ENCODE data around the gene GCSAM.

GCSAM gene

DNA sequence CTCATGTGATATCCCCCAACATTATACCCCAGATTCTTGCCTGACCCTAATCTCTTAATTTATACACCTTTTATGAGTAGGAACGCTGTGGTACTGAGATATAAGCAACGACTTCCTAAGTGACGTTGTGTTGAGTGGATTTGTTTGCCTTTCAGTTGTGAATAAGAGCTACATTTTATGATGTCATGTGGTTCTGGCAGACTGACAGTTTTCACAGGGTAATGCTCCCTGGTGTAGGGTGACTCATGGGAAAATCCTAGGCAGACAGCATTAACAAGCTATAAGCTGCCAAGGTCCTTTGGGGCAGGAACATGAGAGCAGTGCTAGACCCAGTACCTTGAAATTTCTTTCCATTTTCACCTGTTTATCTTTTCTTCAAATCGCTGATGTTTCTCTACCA, 35.7 kb downstream of the GCSAM start:
- DNase-seq: no peak

DNA sequence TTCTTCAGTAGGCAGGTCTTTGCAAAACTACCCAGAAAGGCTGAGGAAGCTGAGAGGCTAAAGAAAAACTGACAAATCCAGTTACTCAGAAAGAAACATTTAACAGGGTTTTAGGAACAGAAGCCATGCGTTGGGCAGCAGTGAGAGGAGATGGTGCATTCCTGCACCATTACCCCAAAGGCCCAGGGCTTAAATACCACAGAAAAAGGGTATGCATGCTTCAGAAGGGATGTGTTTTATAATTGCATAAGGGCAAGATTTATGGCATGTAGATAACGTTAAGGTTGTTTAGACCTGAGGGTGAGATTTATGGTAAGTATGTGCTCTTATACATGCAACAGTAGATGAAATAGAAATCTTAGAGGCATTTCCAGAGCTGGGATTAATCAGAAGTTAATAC, 36.9 kb downstream of the GCSAM start:
- no peak for DNase-seq

DNA sequence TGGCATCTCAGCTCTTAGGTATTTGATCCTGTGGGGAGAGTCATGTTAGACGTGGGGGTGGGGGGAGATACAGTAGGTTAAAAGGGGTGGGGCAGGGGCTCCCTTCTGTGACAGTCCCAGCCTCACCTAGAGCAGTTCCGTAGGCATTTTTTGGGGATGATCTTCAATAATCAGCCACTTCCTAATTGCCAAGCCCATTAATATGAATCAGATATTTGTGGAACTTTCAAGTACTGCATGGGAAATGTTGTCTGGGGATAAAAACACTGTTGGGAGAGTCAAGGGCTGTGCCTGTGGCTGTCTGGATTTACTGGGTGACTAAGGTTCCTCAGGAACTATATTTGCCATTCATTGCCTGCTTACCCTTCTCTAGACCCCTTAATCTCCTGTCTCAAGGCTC, 37.3 kb downstream of the GCSAM start:
- no peak for DNase-seq

DNA sequence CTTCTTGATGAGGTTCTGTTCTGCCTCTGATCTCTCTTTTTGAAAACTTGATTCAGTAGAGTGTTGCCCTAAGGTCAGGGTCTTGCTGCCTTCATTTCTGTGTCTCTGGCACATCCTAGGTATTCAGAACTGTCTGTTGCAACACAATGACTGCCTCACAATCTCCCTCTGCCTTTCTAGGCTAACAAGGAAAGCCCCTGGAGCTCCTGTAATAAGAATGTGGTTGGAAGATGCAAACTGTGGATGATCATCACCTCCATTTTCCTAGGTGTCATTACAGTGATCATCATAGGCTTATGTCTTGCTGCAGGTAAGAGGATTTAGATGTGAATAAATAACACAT, 39.9 kb downstream of the GCSAM start:
- DNase-seq: no peak

DNA sequence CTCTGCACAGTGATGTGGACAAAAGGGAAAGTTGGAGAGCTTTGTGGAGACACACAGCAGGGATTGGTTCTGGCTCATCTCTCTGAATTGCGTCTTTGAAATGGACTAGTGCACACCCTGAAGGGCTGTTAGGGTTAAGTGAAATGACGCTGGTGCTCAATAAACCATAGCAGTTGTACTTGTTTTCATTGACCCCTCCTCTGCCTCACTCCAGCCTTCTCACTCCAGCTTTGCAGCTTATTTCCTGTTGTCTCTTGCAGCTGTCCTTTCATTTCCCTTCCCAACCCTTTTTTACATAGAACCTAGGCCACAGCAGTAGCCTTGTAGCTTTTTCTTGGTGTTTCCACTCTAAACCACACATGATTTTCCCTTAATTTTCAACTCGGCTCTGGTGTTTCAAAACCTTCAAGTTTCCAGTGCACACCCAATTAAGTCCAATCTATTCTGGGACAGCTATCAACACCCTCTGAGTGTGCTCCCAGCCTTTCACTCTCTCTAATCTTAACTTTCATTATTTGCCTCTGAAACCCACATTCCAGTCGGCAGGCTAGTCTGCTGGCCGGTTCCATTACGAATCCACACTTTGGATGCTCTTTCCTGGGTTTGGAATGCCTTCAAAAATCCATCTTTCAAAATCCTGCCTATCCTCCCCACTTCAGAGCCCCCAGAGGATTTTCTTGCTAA, 40.4 kb downstream of the GCSAM start:
- DNase-seq: no peak

DNA sequence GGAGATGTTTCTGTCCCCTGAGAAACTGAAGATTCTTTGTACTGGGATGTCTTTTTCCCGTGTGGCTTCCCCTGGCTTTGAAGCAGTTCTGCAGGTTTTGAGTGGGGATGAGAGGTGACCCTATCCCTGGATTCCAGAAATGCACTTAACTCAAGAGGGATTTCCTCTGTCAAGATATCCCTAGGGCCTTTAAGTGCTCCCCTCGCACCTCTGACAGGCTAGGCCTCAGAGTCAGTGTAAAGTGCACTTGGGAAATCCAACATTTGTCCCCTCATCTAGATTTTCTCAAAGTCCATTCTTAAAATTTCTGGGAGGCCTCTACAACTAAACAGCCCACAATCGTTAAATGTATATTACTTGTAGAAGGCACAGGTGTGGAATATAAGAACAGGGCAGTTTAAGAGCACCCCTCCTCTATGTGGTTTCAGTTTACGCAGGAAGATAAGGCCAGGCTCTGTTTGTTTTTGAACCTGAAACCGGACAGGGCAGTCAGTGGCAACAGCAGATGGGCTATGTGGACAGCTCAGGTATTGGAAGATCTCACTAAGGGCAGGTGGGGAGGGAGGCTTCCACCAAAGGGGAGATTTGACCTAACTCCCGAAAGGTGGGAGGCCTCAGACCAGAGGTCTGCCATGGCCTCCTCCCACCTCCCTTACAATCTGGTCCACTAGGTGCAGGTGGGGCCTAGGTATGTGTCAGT, 42.0 kb downstream of the GCSAM start:
- DNase-seq: no peak

DNA sequence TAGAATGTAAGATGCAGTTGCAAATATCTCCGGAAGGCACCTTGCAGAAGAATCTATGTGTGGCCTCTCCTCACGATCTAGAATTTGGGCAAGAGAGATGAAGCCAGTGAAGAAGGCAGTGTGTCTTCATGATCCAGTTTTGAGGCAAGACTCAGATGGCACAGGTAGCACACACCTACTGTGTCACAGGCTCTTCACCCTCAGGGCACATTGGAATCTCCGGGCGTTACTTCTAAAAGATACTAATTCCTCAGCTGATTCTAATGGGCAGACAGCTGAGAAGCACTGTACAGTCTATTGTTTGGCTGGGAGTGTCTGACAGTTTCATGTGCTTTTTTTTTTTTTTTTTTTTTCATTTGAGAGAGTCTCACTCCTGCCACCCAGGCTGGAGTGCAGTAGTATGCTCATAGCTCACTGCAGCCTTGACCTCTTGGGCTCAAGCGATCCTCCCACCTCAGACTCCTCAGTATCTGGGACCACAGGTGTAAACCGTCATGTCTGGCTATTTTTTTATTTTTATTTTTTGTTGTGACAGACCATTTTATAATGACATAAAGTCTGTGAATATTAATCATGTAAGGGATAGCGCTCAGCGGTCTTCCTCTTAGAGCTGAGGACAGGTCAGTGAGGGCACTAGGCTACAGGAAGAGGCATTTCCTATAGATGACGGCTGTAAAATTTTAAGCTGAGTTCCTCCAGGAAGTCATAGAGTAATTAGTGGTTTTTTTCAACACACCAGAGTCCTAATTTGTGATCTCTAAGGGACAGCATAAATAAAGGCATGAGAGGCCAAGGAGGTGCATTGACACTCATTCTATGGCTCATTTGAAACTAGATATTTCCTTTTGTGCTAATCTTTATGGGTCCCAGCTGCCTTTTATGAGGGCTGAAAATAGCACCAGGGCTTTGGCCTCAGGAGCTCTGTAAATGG, 42.8 kb downstream of the GCSAM start:
- no peak for DNase-seq

DNA sequence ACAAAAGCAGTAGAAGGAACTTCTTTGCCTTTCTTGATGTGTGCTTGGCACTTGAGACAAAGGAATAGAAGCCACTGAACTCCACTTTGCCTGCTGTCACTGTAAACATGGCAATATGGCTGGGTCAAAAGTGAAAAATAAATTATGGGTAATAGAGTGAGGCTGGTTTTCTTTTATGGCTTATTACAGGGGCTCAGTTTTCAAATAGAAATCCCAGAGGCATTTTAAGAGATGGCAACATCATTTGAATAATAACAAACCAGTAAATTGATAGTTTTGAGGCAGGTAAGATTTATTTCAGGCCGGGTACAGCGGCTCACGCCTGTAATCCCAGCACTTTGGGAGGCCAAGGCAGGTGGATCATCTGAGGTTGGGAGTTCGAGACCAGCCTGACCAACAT, 44.1 kb downstream of the GCSAM start:
- no peak for DNase-seq

DNA sequence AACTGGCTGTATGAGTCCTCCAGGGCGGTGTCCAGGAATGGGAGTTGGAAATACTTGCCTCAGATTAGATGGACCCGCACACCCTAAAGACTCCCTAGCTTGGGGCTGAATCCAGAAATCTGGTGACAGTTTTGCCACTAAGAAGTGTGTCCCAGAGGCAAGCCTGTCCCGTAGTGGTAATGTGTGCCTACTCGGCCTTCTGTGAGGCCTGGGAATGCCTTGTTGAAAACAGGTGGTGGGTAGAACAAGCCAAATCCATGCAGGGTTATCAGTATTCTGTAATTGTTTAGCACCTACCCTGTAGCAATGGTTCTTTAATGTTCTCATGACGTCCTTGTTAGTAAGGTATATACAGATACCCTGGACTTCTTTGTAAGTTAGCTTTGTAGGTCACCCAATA, 45.3 kb downstream of the GCSAM start:
- no peak for DNase-seq

DNA sequence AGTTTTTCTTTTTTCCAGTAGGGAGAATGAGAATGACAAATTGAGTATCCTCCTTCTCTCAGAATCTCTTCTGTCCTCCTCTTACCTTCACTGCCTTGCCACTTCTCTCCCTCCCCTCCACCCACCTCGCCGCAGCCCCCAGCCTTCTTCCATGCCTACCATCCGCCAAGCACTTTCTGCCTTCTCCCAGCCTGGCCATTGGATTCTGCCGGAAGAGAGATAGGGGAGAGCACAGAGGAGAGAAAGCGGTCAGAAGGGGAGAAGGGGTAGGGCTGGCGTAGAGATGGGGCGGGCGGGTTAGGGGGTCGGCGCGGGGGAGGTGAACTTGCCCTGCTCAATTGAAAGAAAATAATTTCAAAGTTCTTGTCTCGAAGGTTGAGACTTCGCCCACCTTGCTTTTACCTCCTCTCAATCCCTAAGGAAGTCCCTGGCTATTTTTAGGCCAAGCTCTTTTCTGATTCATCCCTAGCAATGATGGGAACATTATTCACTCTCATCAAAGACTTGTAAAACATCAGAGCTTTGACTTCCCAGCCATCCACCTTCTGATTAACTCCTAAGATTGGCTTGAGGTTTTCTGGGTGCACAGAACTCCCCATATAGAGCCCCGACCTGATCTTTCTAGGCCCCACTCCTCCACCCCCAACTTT, 46.0 kb downstream of the GCSAM start:
- no peak for DNase-seq

DNA sequence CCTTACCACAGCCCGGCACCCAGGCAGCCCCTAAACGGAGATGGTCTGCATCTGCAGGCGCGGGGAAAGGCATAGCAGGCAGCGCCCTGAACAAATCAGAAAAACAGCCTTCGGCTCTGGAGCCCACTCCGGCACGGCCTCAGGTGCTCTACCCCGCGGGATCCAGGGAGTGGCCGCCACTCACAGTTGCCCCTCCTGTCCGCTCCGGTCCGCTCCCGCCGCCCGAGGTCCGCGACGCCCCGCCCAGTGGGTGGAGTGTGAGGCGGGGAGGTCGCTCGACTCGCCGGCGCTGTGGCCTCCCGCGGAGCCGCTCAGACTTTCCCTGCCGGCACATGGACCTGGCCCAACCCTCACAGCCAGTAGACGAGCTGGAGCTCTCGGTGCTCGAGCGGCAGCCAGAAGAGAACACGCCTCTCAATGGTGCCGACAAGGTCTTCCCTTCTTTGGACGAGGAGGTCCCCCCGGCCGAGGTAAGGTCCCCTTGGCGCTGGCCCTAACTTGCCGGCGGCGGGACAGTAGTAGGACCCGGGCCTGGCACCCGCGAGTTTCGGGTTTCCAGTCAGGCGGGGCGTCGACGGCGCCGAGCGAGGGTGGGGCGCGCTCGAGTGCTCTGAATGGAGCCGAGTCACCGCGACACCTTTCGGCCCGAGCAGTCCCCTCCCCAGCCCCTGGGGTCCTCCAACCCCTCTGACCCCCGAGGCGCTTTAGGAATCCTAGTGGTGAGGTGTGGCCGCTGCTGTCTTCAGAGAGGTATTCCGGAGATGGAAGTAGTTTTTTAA, 46.8 kb downstream of the GCSAM start, which contains the start of gene C3orf52:
Gene C3orf52, plus strand, starts transcription at position 314 of the 779 bp plus-strand sequence. Its CDS starts 19 bp downstream, at position 333.
- peak; percentile 51 for DNase-seq

DNA sequence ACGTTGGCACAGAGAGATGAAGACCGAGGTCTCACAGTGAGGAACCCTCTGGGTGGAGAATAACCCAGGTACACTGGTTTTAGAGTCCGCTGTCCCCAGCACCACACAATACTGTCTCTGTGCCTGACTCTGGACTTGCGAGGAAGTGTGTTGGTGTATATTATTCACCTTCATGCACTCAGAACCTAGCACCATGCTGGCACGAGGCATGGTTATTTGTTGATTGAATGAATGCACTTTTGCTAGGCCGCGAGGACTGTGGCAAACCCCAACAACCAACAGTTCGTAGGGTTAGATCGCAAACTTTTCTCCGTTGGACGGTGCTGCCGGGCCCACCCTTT, 47.3 kb downstream of the GCSAM start:
- DNase-seq: no peak

DNA sequence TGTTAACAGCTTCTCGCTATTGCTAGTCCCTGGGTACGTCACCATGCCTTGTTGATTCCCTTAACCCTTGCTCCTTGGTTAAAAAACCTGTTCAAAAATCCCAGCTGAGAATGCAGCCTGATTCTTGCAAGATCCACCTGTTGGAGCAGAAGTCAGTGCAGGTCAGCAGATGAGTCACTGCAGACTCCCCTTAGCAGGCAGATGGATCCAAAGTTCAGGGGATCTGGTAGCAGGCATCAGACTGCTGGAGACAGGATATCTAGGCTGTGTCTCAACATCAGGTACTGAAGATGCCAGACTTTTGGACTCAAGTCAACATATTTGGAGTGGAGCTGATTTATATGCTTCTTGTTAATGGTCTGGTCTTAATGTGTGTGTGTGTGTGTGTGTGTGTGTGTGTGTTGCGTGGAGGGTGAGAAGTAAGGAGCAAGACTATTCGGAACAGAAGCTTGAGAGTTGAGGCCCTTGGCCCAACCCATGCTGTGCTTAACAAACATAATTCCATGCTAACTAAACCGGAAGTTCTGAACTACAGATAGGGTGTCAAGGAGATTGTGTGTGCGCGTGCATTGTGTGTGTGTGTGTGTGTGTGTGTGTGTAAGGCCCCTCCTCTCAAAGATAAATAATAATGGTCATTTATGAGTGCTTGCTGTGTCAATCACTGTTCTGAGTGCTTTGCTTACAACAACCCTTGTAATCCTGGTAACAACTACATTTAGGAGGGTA, 47.9 kb downstream of the GCSAM start:
- DNase-seq: no peak

DNA sequence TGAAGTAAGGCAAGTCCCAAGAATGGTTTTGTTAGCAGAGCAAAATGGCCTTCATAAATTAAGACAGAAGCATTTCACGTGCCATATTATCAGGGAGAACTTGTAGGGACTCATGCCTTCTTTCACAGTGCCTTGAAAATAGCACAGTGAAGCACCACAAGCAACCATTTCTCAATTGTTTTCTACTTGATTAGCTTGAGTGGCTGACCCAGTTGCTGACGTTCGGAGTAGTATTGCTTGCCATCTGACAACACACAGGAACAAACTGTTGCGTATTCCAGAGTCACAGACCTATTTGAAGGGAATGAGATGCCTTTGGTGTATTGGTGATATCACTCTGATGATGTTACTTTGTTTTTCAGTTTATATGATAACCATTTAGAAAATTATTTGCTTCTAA, 49.8 kb downstream of the GCSAM start:
- no peak for DNase-seq

DNA sequence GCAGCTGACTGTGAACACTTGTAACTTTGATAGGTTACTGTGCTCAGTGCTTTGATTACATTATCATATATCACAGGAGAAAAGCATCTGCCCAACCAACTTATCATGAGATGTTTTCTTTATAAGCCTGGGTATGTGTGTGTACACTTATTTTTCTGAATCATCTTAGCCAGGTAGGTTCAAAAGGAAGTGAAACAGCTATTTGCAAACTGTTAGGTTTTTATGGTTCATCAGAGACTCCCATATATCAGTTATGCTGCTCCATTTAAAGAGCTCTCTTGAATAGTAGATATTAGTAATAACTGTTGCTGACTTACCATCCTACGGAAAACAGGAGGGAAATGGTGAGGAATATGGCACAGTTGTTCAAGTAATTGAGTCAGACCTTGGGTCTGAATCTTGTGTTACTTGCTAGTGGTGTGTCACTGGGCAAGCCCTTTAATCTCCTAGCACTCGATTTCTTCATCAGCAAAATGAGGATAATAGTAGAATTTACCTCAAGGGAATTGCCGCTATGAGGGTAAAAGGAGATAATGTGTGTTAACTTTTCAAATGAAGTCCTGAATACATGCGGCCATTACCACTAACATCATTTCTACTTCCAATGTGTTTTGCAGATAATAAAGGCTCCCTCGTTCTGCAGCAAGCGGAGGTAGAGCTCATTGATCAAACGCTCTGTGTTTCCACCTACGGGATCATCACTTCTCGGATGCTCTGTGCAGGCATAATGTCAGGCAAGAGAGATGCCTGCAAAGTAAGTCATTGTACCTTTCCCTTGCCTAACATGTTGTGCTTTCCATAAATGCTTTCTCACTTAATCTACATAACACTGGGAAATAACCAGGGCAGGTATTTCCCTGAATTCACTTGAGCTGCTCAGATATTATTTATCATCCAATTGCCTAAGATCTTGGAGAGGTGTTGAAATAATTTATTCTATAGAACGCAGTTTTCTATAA, 54.6 kb downstream of the GCSAM start:
- no peak for DNase-seq

DNA sequence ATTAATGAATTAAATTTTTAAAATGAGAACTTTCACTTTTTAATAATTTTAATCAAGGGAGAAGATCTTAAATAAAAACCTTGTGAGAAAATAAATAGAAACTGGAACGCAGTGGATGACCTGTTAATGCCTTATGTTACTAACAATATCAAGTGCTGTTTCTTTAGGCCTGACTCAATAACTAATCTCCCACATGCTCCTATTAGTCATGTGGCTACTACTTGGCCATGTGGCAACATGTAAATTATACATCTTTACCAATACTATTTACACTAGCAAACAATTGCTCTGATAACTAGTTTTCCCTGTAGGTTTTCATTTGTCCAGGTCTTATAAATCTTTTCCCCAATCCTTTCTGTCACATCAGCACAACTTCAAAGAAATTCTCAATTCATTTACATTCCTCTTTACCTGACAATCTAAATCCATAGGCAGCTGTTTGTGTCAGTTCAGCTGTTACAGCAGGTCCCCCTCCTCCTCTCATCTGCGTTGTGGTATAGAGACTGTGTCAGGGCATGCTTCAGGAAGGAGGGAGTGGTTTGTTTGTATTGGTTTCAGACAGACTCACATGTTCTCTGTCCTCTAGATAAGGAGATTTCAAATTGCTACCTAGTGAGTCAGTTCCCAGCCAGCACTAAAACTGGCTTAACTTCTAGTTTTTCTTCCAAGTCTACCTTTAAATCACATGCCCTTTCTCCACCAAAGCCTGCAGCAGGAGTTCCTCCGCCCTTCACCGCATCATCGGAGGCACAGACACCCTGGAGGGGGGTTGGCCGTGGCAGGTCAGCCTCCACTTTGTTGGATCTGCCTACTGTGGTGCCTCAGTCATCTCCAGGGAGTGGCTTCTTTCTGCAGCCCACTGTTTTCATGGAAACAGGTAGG, 58.2 kb downstream of the GCSAM start:
- DNase-seq: peak; percentile 65

DNA sequence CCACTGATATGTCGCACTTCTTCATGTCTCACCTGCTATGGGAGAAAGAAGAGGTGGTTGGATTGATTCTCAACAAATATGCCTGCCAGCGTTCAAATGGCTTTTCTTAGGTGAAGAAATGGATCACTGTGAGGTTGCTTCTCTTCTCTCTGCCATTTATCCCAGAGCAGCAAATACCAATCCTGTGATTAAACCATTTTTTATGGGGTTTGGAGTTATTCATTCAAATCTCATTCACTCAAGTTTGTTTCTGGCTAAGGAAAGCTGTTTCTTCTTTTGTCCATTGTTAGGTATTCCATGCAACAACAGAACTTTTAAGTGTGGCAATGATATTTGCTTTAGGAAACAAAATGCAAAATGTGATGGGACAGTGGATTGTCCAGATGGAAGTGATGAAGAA, 59.0 kb downstream of the GCSAM start:
- no peak for DNase-seq

DNA sequence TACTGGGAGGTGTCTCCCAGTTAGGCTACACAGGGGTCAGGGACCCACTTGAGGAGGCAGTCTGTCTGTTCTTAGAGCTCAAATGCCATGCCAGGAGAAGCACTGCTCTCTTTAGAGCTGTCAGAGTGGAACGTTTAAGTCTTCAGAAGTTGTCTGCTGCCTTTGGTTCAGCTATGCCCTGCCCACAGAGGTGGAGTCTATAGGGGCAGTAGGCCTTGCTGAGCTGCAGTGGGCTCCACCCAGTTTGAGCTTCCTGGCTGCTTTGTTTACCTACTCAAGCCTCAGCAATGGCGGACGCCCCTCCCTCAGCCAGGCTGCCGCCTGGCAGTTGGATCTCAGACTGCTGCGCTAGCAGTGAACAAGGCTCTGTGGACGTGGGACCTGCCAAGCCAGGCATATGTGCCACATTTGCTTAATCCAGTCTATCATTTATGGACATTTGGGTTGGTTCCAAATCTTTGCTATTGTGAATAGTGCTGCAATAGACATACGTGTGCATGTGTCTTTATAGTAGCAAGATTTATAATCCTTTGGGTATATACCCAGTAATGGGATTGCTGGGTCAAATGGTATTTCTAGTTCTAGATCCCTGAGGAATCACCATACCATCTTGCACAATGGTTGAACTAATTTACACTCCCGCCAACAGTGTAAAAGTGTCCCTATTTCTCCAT, 60.5 kb downstream of the GCSAM start:
- DNase-seq: peak; percentile 80

Measured in central memory CD4-positive, alpha-beta T cell (primary cell).